HG03432 (cell line): ENCODE measurements around the gene PITRM1.

Experiments used
- ATAC-seq: cut with Tn5 transposase; IDR thresholded peaks from one replicate; pipeline ENCODE4 v1.9.1; 2021; ENCODE audit warnings: mild to moderate bottlenecking, moderate library complexity; ENCODE audit not compliant: unreplicated experiment

The PITRM1 gene

GRCh38 chr10:3167611-3168330 is 4.8 kb downstream of the PITRM1 start:
- ATAC-seq: no peak

- no peak for ATAC-seq
These were observed 5.9 kb downstream of the PITRM1 start for GRCh38 chr10:3166496-3167290.

GRCh38 chr10:3165196-3165595 is 7.4 kb downstream of the PITRM1 start:
- ATAC-seq: no peak

- no peak for ATAC-seq
These were observed 8.7 kb downstream of the PITRM1 start for GRCh38 chr10:3163879-3164278.

- ATAC-seq: no peak
These were observed 10.0 kb downstream of the PITRM1 start for GRCh38 chr10:3162533-3162932.

- no peak for ATAC-seq
These were observed 13.4 kb downstream of the PITRM1 start for GRCh38 chr10:3159152-3159551.

- no peak for ATAC-seq
These were observed 17.9 kb downstream of the PITRM1 start for GRCh38 chr10:3154666-3155065.

- no peak for ATAC-seq
These were observed 20.0 kb downstream of the PITRM1 start for GRCh38 chr10:3152566-3152935.

GRCh38 chr10:3151889-3152565 is 20.6 kb downstream of the PITRM1 start:
- no peak for ATAC-seq

- no peak for ATAC-seq
These were observed 21.6 kb downstream of the PITRM1 start for GRCh38 chr10:3150961-3151360.

- no peak for ATAC-seq
These were observed 22.2 kb downstream of the PITRM1 start for GRCh38 chr10:3150366-3150765.

GRCh38 chr10:3149918-3150317 is 22.7 kb downstream of the PITRM1 start:
- ATAC-seq: no peak

GRCh38 chr10:3148994-3149393 is 23.6 kb downstream of the PITRM1 start:
- ATAC-seq: no peak

GRCh38 chr10:3148041-3148440 is 24.5 kb downstream of the PITRM1 start:
- ATAC-seq: no peak

GRCh38 chr10:3147117-3147820 is 25.3 kb downstream of the PITRM1 start:
- ATAC-seq: no peak

- ATAC-seq: no peak
These were observed 26.3 kb downstream of the PITRM1 start for GRCh38 chr10:3146289-3146688.

- no peak for ATAC-seq
These were observed 27.2 kb downstream of the PITRM1 start for GRCh38 chr10:3145366-3145765.

GRCh38 chr10:3143791-3144434 is 28.7 kb downstream of the PITRM1 start:
- ATAC-seq: no peak

GRCh38 chr10:3143366-3143765 is 29.2 kb downstream of the PITRM1 start:
- ATAC-seq: no peak

GRCh38 chr10:3142146-3142875 is 30.3 kb downstream of the PITRM1 start:
- ATAC-seq: no peak
